Right atrium auricular region (tissue), 2 donors: ENCODE data around the gene HOXA3. TPM values are rescaled to one million over a fixed set of nuclear protein-coding genes. Genes with fewer than 3 reads are reported as not detected.

Experiments
- DNase-seq: peaks from one replicate; pipeline ENCODE4 v3.0.0-alpha.2; 2019; ENCODE audit warnings: low spot score
- H3K27ac ChIP-seq, 2 donors: fragments of 200-600 bp; sonication (generic); 1 replicate in 1 of 2; 2 replicates in 1 of 2; pipeline ENCODE4 v1.5.1; 2016 to 2019
- H3K27me3 ChIP-seq, 2 donors: fragments of 200-600 bp; sonication (generic); one replicate each; pipeline versions ENCODE4 v1.5.1 to v1.6.0; 2017 to 2019
- H3K36me3 ChIP-seq: fragments of 200-600 bp; sonication (generic); one replicate; pipeline ENCODE4 v1.5.1; 2016
- H3K4me1 ChIP-seq, 2 donors: fragments of 200-600 bp; sonication (generic); one replicate each; pipeline versions ENCODE4 v1.5.1 to v1.6.0; 2017 to 2019
- H3K4me3 ChIP-seq, 2 donors: fragments of 200-600 bp; sonication (generic); 1 replicate in 1 of 2; 2 replicates in 1 of 2; pipeline ENCODE4 v1.5.1; 2017 to 2019; ENCODE audit warnings: mild to moderate bottlenecking in 1 of 2, moderate library complexity in 1 of 2
- H3K9me3 ChIP-seq, 2 donors: fragments of 200-600 bp; sonication (generic); one replicate each; pipeline ENCODE4 v1.5.1; 2019
- CTCF ChIP-seq, 2 donors: fragments of 200-600 bp; sonication (generic); IDR thresholded peaks; one replicate each; pipeline ENCODE4 v1.5.1; 2019; ENCODE audit warnings: antibody characterized with exemption in 2 of 2
- total RNA-seq, 2 donors: library from RNA; depleted of rRNA; stranded (reverse); fragments of >200 nt; gene quantifications; one replicate each; pipeline ENCODE4 v1.1.0, GENCODE V29; 2016

The HOXA3 gene
- total RNA-seq, 2 donors from 2014 or later = 0.28 to 0.30 TPM

DNA sequence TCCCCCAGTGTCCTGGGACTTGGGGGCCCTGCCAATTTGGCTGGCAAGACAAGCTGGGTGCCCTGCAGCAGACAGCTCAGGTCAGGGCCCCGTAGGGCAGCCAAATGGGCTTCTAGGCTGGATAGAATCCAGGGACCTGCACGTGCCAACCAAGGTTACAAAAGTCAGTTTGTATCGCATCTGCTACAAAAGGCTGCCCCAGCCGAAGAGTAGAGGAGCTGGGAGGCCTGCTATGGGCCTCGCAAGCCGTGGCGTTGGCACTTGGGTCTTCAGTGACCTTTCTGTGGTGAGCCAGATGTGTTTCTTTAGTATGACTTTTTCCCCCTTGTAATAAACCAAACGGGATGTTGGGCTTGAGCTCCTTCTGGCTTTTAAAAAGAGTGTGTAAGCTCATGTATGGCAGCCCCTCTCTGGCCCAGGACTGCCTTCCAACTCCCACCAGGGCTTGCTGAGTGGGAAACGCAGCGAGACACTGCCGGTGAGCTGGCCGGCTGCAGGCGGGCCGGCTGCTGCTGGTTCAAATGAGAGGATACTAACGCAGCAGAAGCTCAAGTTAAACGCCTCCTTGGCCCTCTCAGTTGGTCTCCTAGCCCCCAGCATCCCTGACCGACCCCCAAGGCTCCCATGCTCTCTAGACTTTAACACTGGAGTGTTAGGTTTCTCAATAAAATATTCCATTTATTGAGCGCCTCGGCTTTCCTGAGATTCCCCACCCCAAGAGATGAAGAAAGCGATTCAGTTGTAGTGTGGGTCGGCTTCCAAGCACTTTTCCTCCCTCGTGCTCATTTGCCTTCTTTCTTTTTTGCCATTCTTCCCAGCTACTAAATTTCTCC lies 24.8 kb upstream of the HOXA3 start:
- no peak for DNase-seq
- Histone ChIP-seq H3K27me3 (peaks cover 56 to 82% of the 10 kb centered on the region in 2 donors), H3K4me1 (peaks cover 0 to 36% of the 10 kb centered on the region in 2 donors), H3K27ac (no peak overlapping the region), H3K36me3 (no peaks in the 10 kb centered on the region), H3K9me3 (no peaks in the 10 kb centered on the region), H3K4me3 (no peak overlapping the region)
- TF ChIP-seq CTCF (IDR thresholded peaks at IDR 0.05) = no peak

- Histone ChIP-seq H3K27ac (no peak overlapping the region), H3K4me1 (peaks cover 0 to 36% of the 10 kb centered on the region in 2 donors), H3K27me3 (peaks cover 56 to 78% of the 10 kb centered on the region in 2 donors), H3K9me3 (no peaks in the 10 kb centered on the region), H3K36me3 (no peaks in the 10 kb centered on the region), H3K4me3 (no peak overlapping the region)
- TF ChIP-seq CTCF (IDR thresholded peaks at IDR 0.05) = no peak
- no peak for DNase-seq
Measured at GRCh38 chr7:27176524-27176845, 24.1 kb upstream of the HOXA3 start.

DNA sequence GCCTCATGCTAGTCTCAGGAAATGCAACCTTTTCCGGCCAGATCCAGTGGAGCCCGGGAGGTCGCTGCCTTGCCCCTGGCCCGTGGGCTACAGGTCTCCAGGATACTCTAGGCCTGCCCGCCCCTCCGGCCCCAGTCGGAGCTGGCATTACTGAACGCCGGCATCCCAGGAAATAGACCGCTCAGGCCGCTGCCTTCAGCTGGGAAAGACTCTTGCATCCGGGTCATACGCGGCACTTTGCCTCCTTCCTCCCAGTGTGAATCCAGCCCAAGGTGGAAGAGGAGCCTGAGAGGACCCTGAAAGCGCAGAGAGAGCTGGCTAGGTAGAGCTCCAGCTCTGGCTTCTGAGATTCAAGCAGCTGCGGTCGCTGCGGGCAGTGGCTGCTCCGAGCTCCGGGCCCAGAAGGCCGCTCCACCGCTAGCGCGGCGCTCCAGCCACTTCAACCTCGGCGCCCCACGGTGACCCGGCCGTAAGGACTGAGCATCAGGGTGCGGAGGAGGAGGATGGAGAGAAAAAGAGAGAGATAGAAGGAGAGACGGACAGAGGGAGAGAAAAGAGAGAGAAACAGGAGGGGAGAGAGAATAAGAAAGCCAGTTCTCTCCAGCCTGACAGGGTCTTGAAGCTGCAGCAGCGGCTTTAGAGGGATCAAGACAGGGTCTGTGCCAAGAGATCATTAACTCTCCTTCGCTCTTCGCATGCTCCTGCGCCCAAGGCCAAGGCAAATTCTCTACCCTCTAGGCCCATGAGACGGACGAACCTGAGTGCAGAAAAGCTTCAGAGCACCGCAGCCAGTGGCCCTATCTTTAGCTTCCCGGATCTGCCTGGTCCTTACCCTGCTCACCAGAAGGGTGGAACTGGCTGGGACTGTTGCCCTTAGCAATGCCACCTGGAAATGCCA lies 23.5 kb upstream of the HOXA3 start:
- Histone ChIP-seq H3K9me3 (no peaks in the 10 kb centered on the region), H3K4me1 (peaks cover 0 to 36% of the 10 kb centered on the region in 2 donors), H3K27ac (no peak overlapping the region), H3K4me3 (no peak overlapping the region), H3K36me3 (no peaks in the 10 kb centered on the region), H3K27me3 (peaks cover 60 to 79% of the 10 kb centered on the region in 2 donors)
- TF ChIP-seq CTCF (IDR thresholded peaks at IDR 0.05) = no peak
- DNase-seq = no peak

DNA sequence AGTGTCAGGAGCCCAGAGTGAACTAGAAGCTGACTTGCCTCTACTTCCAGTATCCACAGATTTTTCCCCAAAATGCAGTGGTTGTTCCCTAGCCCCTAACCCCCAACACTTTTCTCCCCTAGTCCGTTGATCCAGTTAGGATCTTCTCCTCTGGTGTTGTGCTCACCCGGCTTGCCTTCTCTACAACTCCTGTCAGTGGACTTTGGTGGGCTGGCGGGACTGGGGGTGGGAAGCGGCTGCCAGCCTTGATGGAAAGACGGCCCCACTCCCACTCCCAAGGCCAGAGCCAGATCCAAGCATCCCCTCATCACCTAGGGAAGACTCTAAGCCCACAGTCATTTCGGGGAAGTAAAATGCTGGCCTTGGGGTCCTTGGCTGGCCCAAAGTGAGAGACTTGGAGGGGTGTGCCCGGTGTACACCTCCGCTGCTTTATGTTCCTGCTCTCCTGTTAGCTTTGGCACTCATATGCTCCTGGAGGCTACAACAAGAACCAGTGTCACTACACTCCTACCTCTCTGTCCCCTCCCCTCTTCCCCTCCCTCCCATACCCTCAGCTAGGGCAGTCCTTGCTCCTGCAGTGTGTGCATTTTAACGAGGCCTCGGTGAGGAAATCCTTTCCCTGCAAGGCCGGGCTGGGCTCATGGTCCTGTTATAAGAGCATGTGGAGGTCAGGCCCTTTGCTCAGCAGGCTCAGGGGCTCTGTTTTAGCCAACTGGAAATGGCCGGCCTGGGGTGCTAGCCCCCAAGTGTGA lies 22.7 kb upstream of the HOXA3 start:
- Histone ChIP-seq H3K27me3 (peaks cover 59 to 75% of the 10 kb centered on the region in 2 donors), H3K4me1 (peaks cover 0 to 35% of the 10 kb centered on the region in 2 donors), H3K4me3 (no peak overlapping the region), H3K36me3 (no peaks in the 10 kb centered on the region), H3K9me3 (no peaks in the 10 kb centered on the region), H3K27ac (no peak overlapping the region)
- no peak for DNase-seq
- TF ChIP-seq CTCF (IDR thresholded peaks at IDR 0.05) = no peak

DNA sequence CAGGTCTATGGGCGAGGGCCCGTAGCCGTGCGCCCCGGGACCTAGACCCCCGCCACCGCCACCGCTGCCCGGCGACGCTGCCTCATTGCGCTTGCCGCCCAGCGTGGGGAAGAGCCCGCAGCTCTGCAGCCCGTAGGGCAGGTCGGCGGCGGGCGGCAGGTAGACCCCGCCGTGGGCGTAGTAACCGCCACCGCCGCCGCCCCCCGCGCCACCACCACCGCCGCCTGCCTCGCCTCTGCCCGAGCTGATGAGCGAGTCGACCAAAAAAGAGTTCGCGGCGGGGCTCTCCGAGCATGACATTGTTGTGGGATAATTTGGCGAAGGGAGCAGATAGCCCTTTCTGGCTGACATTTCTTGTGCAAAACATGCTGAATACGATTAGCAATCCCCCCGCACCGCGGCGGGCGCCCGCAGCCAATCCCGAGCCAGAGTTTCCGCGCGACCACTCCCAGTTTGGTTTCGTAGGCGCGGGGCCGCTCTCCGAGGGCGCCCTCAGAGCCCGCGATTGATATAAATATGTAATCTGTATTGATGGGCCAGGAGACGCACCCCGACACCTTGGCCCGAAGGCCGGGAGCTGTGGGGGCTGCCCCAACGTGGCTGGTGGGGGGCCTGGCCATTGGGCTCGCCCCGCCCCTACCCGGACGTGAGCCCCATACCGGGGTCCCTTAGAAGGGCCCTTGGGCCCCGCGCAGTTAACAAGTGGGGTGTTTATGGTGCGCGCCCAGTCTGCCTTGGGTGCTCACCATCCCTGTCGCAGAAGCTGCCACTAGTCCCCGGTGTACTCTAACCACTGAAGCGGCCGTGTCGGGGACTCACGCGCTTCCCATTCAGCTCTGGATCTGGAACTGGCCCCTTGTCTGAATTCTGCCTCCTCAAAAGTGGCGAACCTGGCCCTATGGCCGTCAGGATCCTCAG lies 21.8 kb upstream of the HOXA3 start, which contains the start of gene HOXA10:
HOXA10 (minus strand) TSS at position 365 of the 918 bp plus-strand sequence; CDS start at position 351, 14 bp downstream.
- no peak for TF ChIP-seq CTCF (IDR thresholded peaks at IDR 0.05)
- H3K9me3 ChIP-seq = no peaks in the 10 kb centered on the region
- H3K4me1 ChIP-seq = peaks cover 0 to 36% of the 10 kb centered on the region in 2 donors
- H3K36me3 ChIP-seq = no peaks in the 10 kb centered on the region
- H3K27me3 ChIP-seq = peaks cover 60 to 75% of the 10 kb centered on the region in 2 donors
- no peak for DNase-seq
- H3K27ac ChIP-seq = no peak within 1 kb of the TSS
- peak within 1 kb of the TSS; percentile 20 to 46 for H3K4me3 ChIP-seq
